Smooth muscle cell (in vitro differentiated cells): ENCODE data around the gene CLSTN2. TPM values are rescaled to one million over a fixed set of nuclear protein-coding genes. Genes with fewer than 3 reads are reported as not detected.
A peak's percentile ranks its signal among the peaks of the same experiment; 100 is the strongest.

Experiments
- DNase-seq: peaks from one replicate; lab custom pipeline; 2025; ENCODE audit not compliant: unreplicated experiment; lab: John Stamatoyannopoulos, UW
- H2AFZ ChIP-seq: fragments of 200-600 bp; sonication (generic); 2 replicates; pipeline ENCODE4 v1.6.0; 2016; ENCODE audit warnings: antibody characterized with exemption, low read depth, mild to moderate bottlenecking
- H3F3A ChIP-seq: fragments of 200-600 bp; sonication (generic); 2 replicates; pipeline ENCODE4 v1.6.0; 2017; ENCODE audit warnings: antibody characterized with exemption, low read depth
- H3K27ac ChIP-seq: fragments of 200-600 bp; sonication (generic); 2 replicates; pipeline ENCODE4 v1.5.1; 2016; ENCODE audit warnings: low read depth, mild to moderate bottlenecking
- H3K27me3 ChIP-seq: fragments of 200-600 bp; sonication (generic); 2 replicates; pipeline ENCODE4 v1.6.1; 2016; ENCODE audit warnings: low read depth, mild to moderate bottlenecking
- H3K36me3 ChIP-seq: fragments of 200-600 bp; sonication (generic); 2 replicates; pipeline ENCODE4 v1.5.1; 2016; ENCODE audit warnings: low read depth
- H3K4me1 ChIP-seq: fragments of 200-600 bp; sonication (generic); 2 replicates; pipeline ENCODE4 v1.5.1; 2016; ENCODE audit warnings: low read depth
- H3K4me2 ChIP-seq: fragments of 200-600 bp; sonication (generic); 2 replicates; pipeline ENCODE4 v1.6.0; 2016; ENCODE audit warnings: mild to moderate bottlenecking
- H3K4me3 ChIP-seq: fragments of 200-600 bp; sonication (generic); 2 replicates; pipeline ENCODE4 v1.5.1; 2016; ENCODE audit warnings: mild to moderate bottlenecking
- H3K79me2 ChIP-seq: fragments of 200-600 bp; sonication (generic); 2 replicates; pipeline ENCODE4 v1.6.0; 2016; ENCODE audit warnings: low read depth, mild to moderate bottlenecking
- H3K9ac ChIP-seq: fragments of 200-600 bp; sonication (generic); 2 replicates; pipeline ENCODE4 v1.6.0; 2016; ENCODE audit warnings: low read depth
- H3K9me3 ChIP-seq: fragments of 200-600 bp; sonication (generic); replicated peaks from 2 replicates; pipeline ENCODE4 v1.5.1; 2016; ENCODE audit warnings: low read depth
- H4K20me1 ChIP-seq: fragments of 200-600 bp; sonication (generic); 2 replicates; pipeline ENCODE4 v1.6.0; 2016; ENCODE audit warnings: low read depth
- WGBS: methylation state at CpG from one replicate; pipeline ENCODE4 v1.1.7; 2016; ENCODE audit warnings: low lambda C conversion rate; 5-methylcytosine and 5-hydroxymethylcytosine counted together
- polyA plus RNA-seq: library from polyadenylated mRNA; unstranded; fragments of >200 nt; fragmentation: Nextera tagmentation; extraction: Ambion mirVana; gene quantifications from 2 replicates; pipeline ENCODE4 v1.2.1, GENCODE V29; 2016
- total RNA-seq: library from RNA; depleted of rRNA; stranded (reverse); fragments of >200 nt; gene quantifications from 2 replicates; pipeline ENCODE4 v1.2.3, GENCODE V29; 2014
- TF ChIP-seq, protein P1 (sequence below): fragments of 200-600 bp; sonication (generic); IDR thresholded peaks from 2 replicates; pipeline ENCODE4 v1.5.1; 2017; ENCODE audit warnings: borderline replicate concordance, mild to moderate bottlenecking, antibody characterized with exemption; ENCODE audit not compliant: insufficient read depth, poor library complexity, severe bottlenecking

The CLSTN2 gene
- total and polyA plus RNA-seq, 2 experiments from 2014 or later: 0.91 to 1.5 TPM

DNA sequence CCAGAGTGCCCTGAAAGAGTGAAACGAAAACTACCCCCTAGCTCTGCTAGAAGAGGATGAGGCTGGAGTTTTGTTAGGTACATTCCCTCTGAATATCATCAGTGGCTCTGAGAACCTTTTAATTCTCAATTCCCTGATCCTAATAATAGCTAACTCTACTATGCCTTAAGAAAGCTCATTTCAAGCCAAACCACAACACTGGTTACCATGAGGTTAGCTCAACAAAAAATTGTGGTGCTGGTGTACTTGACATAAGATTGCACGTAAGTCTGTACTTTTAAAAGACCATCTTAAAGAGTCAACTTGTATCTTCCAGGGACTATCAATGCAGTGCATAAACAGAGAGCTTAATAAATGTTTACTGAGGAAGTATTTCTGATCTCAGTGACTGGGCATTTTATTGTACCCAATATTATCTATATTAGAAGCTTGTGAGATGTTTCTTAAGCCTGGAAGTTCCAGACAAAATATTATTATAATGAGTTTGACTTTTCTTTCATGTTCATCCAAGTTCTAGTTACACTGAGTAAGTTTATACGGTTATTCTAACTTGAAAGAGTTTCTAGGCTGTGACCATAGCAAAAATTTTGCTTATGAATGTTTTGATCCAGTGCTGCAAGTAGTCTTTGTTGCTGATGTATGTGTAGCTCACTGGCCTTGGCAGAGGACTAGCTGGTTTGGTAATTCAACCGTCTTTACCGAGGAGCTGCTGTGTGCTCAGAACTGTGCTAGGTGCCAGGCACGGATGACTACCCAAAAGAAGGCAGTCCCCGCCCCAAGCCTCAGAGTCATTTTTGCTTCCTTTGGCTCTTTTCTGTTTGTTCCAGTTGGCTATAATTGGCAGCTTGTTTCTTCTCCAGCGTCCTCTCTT lies 408.5 kb downstream of the CLSTN2 start:
- no peak overlapping the region for H2AFZ ChIP-seq
- TF ChIP-seq, protein P1, sequence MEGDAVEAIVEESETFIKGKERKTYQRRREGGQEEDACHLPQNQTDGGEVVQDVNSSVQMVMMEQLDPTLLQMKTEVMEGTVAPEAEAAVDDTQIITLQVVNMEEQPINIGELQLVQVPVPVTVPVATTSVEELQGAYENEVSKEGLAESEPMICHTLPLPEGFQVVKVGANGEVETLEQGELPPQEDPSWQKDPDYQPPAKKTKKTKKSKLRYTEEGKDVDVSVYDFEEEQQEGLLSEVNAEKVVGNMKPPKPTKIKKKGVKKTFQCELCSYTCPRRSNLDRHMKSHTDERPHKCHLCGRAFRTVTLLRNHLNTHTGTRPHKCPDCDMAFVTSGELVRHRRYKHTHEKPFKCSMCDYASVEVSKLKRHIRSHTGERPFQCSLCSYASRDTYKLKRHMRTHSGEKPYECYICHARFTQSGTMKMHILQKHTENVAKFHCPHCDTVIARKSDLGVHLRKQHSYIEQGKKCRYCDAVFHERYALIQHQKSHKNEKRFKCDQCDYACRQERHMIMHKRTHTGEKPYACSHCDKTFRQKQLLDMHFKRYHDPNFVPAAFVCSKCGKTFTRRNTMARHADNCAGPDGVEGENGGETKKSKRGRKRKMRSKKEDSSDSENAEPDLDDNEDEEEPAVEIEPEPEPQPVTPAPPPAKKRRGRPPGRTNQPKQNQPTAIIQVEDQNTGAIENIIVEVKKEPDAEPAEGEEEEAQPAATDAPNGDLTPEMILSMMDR: no peak
- 87% methylated on average over 8 of the region's 8 CpGs for WGBS
- no peaks in the 10 kb centered on the region for H3K4me1 ChIP-seq
- H3K27ac ChIP-seq: peak overlapping the region; percentile 60
- H3K9ac ChIP-seq: no peak overlapping the region
- H3K36me3 ChIP-seq: no peaks in the 10 kb centered on the region
- DNase-seq: no peak
- H3F3A ChIP-seq: no peaks in the 10 kb centered on the region
- H4K20me1 ChIP-seq: no peaks in the 10 kb centered on the region
- no peaks in the 10 kb centered on the region for H3K79me2 ChIP-seq
- H3K4me2 ChIP-seq: no peak overlapping the region
- no peaks in the 10 kb centered on the region for H3K9me3 ChIP-seq
- H3K27me3 ChIP-seq: no peaks in the 10 kb centered on the region
- no peak overlapping the region for H3K4me3 ChIP-seq

- Histone ChIP-seq H4K20me1 (no peaks in the 10 kb centered on the region), H3K79me2 (no peaks in the 10 kb centered on the region), H3K36me3 (no peaks in the 10 kb centered on the region), H3K27me3 (no peaks in the 10 kb centered on the region), H3K9me3 (no peaks in the 10 kb centered on the region), H3F3A (no peaks in the 10 kb centered on the region), H3K27ac (no peak overlapping the region), H3K4me1 (no peaks in the 10 kb centered on the region), H3K4me3 (no peak overlapping the region), H3K4me2 (no peak overlapping the region), H2AFZ (no peak overlapping the region), H3K9ac (no peak overlapping the region)
- no peak for DNase-seq
- TF ChIP-seq, protein P1: no peak
- 93% methylated on average over 5 of the region's 5 CpGs for WGBS
Measured at GRCh38 chr3:140344082-140344454, 409.1 kb downstream of the CLSTN2 start.

DNA sequence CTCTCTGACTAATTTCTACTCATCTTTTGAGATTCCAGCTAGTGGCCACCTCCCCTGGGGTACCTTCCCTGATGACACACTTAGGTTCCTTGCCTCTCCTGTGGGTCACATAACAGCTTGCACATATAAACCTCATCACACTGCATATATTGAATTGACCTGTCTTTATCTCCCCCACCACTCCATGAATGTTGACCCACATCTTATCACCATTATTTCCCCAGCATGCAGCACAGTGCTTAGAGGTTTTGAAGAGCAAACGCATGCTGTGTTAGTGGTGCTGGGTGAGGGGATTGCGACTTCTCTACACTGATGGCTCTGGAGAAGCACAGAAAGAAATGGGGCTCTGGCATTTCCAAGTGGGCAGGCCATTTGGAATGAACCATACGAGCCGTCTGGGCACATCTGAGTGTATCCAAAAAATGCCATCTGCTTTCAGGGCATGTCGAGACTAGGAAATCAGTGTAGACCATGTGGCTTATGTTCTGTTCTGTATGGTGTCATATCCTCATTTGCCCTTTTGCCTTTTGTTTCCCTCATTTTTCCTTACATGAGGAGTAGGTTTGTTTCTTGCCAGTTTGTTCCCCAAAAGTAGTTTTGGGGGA lies 409.7 kb downstream of the CLSTN2 start:
- Histone ChIP-seq H3K4me3 (no peak overlapping the region), H2AFZ (no peak overlapping the region), H3K79me2 (no peaks in the 10 kb centered on the region), H3K4me1 (no peaks in the 10 kb centered on the region), H3K36me3 (no peaks in the 10 kb centered on the region), H3F3A (no peaks in the 10 kb centered on the region), H4K20me1 (no peaks in the 10 kb centered on the region), H3K27me3 (no peaks in the 10 kb centered on the region), H3K9me3 (no peaks in the 10 kb centered on the region), H3K4me2 (no peak overlapping the region), H3K27ac (no peak overlapping the region), H3K9ac (no peak overlapping the region)
- WGBS: 96% methylated on average over 5 of the region's 5 CpGs
- TF ChIP-seq, protein P1: no peak
- no peak for DNase-seq

DNA sequence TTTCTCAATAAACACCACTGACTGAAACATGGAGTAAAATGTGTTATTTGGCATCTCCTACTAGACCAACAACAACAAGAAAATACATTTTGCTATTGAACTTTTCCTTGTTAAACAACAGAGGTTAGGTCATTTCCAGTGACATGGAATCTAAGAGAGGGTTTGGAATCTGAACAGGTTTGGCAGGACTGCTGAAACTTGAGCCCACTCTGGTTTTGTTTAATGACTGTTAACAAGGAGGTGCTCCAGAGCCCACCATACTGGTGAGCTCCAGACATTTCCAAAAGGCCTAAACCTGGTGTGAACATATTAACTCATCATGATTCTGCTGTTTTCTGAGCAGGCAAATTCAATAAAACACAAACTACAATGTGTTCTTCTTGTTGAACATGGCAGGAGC lies 412.2 kb downstream of the CLSTN2 start:
- Histone ChIP-seq H3K27ac (no peak overlapping the region), H3K9ac (no peak overlapping the region), H3F3A (no peaks in the 10 kb centered on the region), H3K79me2 (no peaks in the 10 kb centered on the region), H3K4me3 (no peak overlapping the region), H3K27me3 (no peaks in the 10 kb centered on the region), H3K4me2 (no peak overlapping the region), H2AFZ (no peak overlapping the region), H3K9me3 (no peaks in the 10 kb centered on the region), H3K36me3 (no peaks in the 10 kb centered on the region), H3K4me1 (no peaks in the 10 kb centered on the region), H4K20me1 (no peaks in the 10 kb centered on the region)
- DNase-seq: no peak
- TF ChIP-seq, protein P1: no peak
